ENCODE results near the gene KCNIP3.
A peak's percentile ranks its signal among the peaks of the same experiment; 100 is the strongest.
"Not testable (repeated sequence)": the region's sequence is repeated elsewhere in the genome, so short reads cannot be mapped to it uniquely, and the experiment has no call there.

KCNIP3 gene

GRCh38 chr2:95389245-95390119 lies 92.3 kb downstream of the KCNIP3 start:
- peak; percentile 23 for DNase-seq

GRCh38 chr2:95390272-95390880 lies 93.2 kb downstream of the KCNIP3 start:
- DNase-seq: no peak

- no peak for DNase-seq
These were observed 93.8 kb downstream of the KCNIP3 start for GRCh38 chr2:95390881-95391321.

GRCh38 chr2:95391641-95392310 lies 94.6 kb downstream of the KCNIP3 start:
- DNase-seq: no peak

- DNase-seq: no peak
These were observed 95.2 kb downstream of the KCNIP3 start for GRCh38 chr2:95392320-95392719.

GRCh38 chr2:95392730-95393455 lies 95.7 kb downstream of the KCNIP3 start:
- DNase-seq: no peak

GRCh38 chr2:95393901-95394300 lies 96.8 kb downstream of the KCNIP3 start:
- no peak for DNase-seq

GRCh38 chr2:95399061-95399460 lies 101.9 kb downstream of the KCNIP3 start:
- no peak for DNase-seq

- DNase-seq: no peak
These were observed 104.3 kb downstream of the KCNIP3 start for GRCh38 chr2:95401480-95401879.

GRCh38 chr2:95402004-95402369 lies 104.8 kb downstream of the KCNIP3 start:
- not testable (repeated sequence) for DNase-seq

- DNase-seq: peak; percentile 86
These were observed 105.4 kb downstream of the KCNIP3 start, which contains the start of gene FAHD2A for GRCh38 chr2:95402370-95403203. FAHD2A (plus strand) TSS chr2:95402708; CDS start chr2:95405559, 2,851 bp downstream.

GRCh38 chr2:95403204-95403721 lies 106.1 kb downstream of the KCNIP3 start:
- DNase-seq: peak; percentile 9

- DNase-seq: not testable (repeated sequence)
These were observed 106.7 kb downstream of the KCNIP3 start for GRCh38 chr2:95403824-95404223.

GRCh38 chr2:95404676-95405075 lies 107.5 kb downstream of the KCNIP3 start:
- not testable (repeated sequence) for DNase-seq

- not testable (repeated sequence) for DNase-seq
These were observed 114.1 kb downstream of the KCNIP3 start for GRCh38 chr2:95411239-95411638.

- peak; percentile 9 for DNase-seq
These were observed 117.0 kb downstream of the KCNIP3 start for GRCh38 chr2:95414015-95414594.

GRCh38 chr2:95415138-95415537 lies 118.0 kb downstream of the KCNIP3 start:
- not testable (repeated sequence) for DNase-seq

- not testable (repeated sequence) for DNase-seq
These were observed 118.4 kb downstream of the KCNIP3 start for GRCh38 chr2:95415561-95415960.

- not testable (repeated sequence) for DNase-seq
These were observed 130.2 kb downstream of the KCNIP3 start for GRCh38 chr2:95427196-95427867.

- not testable (repeated sequence) for DNase-seq
These were observed 132.8 kb downstream of the KCNIP3 start for GRCh38 chr2:95429748-95430467.
